ENCODE data around the gene WDR45B.

DNA sequence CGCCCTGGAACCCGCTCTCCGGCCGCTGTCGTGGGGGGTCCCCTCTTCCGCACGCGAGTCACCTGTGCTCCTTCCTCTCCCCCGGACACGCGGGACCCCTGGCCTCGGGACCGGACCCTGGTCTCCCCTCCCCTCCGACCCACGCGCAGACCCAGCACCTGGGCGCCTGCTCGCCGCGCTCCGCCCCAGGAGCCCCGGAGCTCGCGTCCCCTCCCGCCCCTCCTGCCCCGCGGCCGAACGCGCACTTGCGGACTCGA is 49.5 kb upstream of the WDR45B start:
- TF ChIP-seq CTCF (IDR thresholded peaks at IDR 0.05) (no peak), POLR2A (IDR thresholded peaks at IDR 0.05) (no peak)
